AG08395 (cell line): Measurements from ENCODE around the gene TFR2.

ENCODE experiments used
- DNase-seq: peaks from one replicate; pipeline ENCODE4 v3.0.0; 2012; ENCODE audit warnings: mixed read lengths, low spot score

TFR2 gene

DNA sequence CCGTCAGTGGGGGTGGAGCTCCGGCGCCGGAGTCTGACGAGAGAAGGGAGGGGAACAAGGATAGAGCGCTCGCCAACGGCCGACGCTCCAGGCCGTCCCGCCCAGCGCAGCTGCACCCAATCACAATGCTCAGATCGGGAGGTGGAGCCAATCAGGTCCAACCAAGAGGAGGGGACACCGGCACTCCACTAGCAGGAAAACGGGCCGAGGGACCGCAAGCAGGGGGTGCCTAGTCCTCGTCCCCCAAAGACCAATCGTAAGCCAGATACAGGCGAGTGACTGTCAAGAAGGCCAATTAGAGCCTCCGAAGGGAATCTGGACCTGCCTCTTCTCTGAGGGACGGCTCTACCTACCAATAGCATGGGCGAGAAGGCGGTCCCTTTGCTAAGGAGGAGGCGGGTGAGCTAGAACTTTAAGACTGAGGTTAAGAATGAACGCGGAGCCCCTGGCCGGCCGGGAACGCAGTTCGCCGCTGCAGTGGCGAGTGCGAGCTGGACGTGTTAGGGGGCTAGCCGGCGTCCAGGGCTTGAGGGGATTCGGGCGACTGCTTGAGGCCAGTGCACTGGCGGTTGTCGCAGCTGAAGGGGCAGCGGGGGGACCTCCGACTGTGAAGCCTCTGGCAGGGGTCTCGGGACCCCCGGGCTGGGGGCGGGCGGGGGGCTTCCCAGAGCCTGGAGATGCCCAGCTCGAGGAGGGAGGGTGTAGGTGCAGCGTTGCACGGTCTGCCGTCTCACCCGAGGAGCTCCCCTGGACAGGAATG, 54.9 kb downstream of the TFR2 start, which contains the start of gene FBXO24:
Gene FBXO24, plus strand, starts transcription at position 63 of the 760 bp plus-strand sequence. Its CDS starts 298 bp downstream, at position 361.
- peak; percentile 100 for DNase-seq

DNA sequence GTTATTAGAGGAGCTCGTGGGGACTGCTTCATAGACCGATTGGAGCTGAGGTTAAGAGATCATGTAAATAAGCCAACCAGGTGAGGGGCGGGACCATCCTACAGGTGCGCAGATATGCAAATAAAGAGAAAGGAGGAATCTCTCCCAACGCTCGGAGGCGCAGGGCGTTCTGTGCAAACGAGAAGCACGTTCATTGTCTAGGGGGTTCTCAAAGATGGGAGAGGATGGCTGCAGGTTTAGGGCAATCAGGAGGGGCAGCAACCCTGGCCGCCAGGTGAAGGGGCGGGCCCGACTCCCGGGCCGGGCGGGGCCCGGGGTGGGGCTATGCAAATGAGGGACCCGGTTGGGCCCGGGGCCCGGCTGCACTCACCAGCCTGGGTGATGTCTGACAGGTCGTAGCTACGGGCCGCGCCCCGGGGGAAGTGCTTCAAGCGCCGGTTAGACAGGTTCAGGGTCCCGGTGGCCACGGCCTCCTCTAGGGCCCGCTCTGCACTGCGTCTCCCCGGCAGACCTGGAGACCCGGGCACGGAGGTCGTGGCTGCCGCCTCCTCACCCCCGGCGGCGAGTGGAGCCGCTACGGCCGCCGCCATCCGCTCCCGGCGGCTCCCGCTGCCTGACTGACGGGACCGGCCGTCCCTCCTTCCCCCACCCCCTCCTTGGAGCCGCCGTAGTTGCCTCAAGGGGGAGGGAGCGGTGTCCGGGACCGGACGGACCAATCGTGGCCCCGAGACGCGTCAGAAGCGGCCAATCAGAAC, 55.7 kb downstream of the TFR2 start, which contains the start of gene LRCH4:
Gene LRCH4, minus strand, starts transcription at position 619 of the 755 bp plus-strand sequence. Its CDS starts 29 bp downstream, at position 590.
- peak; percentile 38 for DNase-seq

DNA sequence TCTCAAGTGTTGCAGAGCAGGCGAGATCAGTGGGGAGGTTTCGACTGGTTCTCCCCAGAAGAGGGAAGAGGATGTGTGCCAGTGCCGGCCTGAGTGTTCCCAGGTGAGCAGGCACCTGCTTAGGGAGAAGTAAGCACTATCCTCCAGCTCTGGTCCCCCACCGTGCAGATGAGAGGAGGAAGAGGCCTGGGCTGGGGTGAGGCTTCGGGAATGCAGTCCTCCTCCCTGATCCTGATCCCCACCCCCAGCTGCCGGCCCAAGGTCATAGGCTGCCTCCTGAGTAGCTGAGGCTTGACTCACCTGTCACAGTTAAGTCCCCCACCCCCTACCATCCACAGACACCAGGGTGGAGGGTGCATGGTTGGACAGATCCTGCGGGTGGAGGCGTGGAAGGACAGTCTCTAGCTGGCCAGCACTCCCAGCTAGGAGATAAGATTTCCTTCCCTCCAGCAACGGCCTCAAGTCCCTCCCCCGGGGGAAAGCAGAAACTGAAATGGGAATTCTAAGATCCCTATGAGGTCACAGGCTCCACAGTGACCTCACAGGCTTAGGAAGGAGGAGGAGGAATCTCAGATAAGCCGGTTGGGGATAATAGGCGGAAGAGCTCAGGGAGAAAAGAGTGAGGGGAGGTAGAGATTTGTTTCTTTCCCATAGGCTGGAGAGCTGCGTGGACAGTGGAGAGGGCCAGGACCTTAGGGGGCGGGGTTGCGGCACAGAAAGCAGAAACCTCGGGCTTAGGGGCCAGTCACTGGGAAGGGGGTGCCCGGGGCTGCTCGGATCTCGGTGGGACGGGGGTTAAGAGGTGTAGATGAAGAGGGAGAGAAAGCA, 56.5 kb downstream of the TFR2 start:
- peak; percentile 32 for DNase-seq

DNA sequence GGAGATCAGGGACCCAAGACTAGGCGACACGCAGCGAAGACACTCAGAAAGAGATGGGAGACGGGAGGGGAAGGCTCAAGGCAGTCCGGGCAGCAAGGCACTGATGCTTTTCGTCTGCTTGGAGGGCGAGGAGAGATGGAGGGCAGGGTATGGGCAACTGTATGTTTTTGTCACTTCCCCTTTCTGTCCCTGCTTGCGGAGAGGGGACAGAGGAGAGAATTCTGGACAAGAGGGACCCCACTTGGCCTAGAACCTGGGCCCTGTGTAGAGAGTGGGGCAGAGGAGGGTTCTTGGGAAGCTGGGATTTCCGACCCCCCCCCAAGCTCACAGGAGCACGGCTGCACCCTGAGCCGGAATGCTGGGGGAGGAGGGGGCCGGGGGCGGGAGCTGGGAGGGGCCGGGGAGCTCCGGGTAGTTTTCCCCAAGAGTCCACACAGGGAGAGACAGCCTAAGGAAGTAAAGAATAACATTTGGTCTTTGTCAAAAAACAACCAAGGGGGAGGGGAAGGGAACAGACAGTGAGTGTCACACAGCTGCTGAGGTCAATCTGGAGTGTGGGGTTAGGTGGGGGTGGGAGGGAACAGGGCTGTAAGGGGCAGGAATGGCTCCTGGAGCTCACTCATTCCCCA, 57.2 kb downstream of the TFR2 start:
- DNase-seq: no peak

DNA sequence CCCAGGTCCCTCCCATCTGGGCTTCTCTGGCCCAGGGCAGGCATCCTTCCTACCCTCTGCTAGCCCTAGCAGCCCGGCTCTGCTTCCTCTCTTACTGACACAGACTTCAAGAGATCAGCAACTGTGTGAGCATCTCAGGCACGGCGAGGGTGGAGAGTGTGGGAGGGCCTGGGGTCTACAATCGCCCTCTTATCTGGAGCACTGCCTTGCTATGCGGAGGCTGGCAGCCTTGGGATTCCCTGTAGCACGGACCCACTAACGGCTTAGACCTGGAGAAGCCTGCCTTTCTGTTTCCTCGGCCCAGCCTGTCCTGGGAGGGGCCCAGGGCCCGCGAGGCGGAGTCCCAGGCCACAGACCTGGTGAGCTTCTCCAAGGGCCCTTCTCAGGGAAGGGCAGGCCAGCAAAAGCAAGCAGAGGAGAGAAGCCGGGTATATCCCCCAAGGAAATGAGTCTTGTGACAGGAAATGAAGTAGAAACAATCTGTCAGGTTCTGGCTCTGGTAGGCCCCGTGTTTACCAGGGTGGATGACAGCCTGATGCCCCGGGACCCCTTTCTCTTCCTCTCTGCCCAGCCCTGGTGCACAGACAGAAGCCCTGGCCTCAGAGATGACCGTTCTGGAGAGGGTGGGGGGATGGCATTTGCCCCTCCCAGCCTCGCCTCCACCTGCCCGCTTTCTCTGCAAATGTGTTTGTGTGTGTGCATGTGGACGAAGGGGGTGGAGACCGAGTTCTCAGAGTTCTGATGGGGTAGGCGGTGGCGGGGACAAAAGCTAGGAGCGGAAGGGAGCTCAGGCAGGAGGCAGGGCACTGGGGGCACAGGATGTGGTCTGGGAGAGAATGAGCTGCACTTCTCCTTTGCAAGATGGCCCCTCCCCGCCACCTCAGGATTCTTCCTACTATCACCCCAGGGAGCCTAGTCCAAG, 58.0 kb downstream of the TFR2 start:
- no peak for DNase-seq

DNA sequence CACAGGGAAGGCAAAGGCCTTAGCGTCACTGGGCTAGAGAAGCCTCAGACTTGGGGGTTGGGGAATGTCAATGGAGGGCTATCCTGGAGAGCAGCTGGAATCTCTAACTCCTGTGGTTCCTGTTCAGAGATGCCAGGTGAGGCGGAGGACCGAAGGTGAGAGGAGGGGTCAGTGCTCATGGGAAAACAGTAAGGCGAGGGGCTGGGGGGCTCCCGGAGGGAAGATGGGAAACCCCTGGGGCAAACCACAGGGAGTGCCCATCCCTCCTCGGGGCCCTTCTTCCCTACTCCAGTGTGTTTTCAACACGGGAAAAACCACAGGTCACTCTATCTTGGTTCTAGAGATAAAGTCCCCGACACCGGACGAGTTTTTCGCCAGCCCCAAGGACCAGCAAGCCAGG, 58.7 kb downstream of the TFR2 start:
- no peak for DNase-seq

DNA sequence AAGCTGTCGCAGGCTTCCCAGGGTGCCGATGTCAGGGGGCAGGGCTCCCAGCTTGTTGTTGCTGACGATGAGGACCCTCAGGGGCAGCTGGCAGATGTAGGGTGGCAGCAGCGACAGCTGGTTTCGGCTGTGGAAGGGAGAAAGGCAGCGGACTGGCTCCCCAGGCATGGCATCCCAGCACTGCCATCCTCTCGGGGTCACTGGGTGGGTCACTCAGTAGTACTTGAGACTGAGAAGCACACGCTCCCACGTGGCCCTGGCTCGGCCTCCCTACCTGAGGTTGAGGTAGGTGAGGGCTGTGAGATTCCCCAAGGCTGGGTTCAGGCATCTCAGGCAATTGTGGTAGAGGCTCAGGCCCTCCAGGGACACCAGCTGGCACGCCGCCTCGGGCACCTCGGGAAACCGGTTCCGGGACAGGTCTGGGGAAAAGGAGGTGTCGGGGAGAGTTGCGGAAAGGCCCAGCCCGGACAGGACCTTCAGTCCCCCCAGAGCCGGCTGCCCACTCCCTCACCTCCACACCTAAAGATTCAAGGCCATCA, 59.2 kb downstream of the TFR2 start:
- DNase-seq: no peak

DNA sequence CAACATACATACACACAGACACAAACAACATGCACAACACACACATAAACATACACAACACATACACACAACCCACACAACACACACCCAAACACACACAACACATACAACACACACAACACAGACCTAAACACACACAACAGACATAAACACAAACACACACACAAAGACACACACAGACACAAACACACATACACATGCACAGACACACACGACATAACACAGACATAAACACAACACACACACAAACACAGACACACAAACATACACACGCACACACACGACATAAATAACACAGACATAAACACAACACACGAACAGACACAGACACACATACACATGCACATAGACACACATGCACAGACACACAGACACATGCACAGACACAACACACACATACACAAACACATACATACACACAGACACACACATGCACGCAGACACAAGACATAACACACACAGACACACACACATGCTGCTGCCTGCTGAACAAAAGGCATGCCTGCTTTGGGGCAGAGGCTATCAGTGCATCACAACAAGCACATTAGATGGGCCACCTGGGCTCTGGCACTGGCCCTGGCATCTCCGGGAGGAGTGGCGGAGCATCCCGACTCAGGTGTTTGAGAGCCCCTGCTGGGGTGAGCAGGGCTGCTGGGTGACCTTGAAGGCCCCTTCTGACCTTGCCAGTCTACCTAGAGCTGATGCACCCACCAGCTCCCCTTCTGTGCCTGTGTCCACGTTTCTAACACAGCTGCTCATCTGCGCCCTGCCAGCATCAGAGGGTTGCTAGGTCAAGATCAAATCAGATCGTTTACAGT, 60.7 kb downstream of the TFR2 start:
- no peak for DNase-seq

DNA sequence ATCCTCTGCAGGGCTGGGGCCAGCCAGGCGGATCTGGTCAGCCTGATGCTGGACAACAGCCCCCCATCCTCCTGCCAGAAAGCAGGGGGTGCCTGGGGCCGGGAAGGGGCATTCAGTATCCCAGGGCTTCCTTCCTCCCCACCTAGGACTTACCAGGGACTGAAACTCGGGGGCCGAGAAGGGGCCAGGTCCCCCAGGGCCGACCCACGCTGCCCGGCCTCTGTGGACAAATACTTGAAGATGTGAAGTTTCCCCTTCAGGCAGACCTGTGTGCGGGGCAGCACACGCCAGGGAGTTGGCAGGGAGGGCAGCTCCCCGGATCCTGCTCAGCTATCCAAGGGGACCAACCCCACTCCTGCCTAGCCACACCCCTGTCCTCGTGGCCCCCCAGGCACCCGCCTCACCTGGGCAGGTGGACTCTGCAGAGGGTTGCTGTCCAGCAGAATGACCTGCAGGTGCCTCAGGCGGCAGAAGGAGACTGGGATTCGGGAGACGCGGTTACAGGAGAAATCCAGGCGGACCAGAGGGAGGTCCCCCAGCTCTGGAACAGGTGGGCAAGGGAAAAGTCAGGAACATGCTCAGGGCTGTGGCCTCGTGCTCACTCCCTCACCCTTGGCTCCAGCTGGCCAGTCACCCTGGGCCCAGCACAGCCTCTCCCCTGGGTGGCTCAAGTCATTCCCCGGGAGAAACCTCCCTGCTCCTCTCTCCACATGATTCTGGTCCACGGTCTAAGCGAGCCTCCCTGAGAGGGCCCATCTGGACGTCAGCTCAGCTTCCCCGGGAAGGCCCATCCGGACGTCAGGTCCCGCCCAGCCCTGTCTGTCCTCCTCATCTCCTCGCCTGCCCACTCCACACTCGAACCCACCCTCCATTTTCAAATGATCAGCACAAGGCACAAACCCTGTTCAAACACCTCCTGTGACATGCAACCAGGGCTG, 62.8 kb downstream of the TFR2 start:
- no peak for DNase-seq

DNA sequence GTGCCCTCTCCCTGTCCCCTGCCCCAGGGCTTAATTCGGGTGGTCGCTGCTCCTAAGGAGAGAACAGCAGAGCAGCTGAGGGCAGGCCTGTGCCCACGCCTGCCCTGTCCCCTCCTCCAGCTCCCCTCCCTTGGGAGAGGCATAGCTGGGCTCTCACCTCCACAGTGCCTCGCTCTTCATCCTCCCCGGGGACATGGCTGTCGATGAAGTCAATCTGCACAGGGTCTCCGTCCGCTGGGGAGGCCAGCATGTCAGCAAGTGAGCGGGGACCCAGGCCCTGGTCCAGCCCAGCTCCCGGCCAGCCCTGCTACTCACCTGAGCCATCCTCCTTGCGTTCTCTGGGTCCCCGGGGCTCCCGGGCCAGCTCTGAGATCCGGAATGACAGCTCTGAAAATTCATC, 63.8 kb downstream of the TFR2 start:
- no peak for DNase-seq

DNA sequence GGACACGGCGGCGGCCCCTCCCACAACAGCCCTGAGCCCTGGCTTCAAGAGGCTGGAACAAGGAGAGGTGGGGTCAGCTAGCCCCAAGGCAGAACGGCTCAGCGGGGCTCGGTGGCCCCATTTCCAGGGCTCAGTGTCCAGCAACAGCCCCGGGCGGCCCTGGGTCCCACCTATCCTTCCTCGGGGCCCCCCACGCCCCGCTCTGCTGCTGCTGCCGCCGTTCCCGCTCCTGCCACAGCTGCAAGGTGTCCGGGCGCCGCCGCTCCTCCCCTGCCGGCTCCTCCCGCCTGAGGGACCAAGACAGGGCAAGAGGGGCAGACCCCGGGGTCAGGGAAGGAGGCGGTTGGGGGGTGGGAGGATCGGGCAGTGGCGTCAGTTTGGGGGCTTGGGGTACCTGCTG, 64.2 kb downstream of the TFR2 start:
- no peak for DNase-seq

DNA sequence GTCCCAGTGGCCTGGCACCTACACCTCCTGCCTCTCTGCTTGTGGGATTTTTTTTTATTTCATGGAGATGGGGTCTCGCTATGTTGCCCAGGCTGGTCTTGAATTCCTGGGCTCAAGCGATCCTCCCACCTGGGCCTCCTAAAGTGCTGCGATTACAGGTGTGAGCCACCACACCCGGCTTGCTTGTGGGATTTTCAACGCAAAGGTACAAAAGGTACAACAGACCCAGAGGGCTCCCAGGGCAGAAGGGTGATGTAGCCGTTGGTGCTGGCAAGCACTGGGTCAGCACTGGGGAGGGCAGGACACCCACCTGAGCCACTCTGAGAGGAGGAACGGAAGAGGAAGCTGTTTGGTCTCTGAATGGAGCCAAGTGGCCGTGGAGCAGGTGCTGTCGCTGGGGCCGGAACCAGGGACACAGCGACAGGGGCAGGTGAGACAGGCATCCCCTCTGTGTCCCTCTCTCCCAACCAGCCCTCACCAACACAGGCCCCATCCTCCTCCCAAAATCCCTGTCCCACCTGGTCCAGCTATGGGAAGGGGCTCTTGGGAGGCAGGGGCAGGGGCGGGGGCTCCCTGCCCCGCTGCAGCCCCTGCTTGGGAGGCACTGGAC, 64.9 kb downstream of the TFR2 start:
- no peak for DNase-seq

DNA sequence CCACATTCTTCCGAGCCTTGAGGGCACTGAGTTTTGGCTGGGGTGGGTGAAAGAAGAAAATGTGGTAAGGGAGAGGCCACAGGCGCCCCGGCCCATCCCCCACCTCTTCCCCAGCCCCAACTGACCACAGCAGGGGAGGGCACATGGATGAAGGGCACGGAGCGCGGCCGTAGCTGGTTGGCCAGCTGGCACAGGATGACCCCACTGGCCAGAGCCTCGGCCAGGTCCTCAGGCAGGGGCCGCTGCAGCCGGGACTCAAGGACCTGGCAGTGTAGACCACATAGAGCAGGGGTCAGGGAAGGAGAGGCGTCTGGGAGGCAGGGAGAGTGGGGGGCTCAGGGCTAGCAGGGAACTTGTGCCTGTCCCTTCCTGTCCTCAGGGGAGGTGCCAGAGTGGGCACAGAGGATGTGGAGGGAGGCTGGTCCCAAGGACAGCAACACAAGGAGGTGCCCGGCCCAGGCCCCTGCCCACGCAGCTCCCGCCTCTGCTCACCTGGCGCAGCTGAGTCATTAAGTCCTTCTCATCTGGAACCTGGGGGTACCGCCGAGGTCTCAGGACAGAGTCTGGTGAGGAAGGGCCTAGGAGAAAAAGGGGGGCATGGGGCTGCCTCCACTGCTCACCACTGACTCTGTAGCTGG, 65.5 kb downstream of the TFR2 start:
- no peak for DNase-seq

DNA sequence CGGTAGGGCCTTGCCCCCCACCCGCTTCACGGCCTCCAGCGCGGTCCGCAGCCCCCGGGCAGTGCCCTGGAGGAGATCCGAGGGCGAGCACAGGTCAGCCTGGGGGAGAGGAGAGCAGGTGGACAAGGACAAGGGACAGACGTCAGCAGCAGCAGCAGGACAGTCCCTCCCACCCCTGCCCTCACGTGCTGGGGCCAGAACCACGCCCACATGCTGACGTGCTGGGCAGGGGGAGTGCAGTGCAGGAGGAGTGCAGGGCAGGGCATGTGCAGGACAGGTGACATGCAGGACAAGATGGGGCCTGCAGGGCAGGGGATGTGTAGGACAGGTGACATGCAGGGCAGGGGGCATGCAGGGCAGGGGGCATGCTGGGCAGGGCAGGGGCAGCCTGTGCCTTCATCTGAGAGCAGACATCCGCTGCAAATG, 66.1 kb downstream of the TFR2 start:
- no peak for DNase-seq

DNA sequence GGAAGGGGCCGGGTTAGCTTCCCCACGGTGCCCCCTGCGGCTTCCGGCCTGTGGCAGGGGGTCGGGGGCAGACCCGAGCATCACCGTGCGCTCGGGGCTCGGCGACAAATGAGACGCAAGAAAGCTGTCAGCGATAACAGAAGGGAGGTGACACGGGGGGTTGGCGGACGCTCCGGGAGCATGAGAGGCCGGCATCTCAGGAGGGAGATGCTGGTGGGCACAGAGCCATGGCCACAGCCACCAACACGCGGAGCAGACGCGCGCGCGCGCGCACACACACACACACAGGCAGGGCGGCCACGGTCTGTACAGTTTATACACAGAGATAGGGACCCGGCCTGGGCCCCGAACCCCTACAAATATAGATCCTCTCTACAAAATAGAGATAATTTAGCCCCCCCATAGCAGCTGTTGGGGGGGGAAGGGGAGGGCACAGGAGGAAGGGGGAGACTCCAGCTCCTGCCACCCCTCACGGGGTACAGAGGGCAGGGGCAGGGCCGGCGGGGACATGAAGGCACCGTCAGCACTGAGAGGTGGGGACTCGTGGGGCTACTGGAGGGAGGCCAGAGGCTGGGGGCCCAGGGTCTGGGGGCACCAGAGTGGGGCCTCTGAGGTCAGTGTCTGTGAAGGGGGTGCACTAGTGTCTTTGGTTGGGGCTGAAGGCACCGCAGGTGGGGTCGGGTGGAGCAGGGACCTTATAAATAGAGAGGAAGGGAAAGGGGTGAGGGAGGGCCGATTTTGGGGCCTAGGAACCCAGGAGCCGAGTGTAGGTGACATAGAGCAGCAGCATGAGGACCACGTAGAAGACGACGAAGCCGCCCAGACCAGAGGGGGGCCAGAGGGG, 66.8 kb downstream of the TFR2 start:
- DNase-seq: no peak

DNA sequence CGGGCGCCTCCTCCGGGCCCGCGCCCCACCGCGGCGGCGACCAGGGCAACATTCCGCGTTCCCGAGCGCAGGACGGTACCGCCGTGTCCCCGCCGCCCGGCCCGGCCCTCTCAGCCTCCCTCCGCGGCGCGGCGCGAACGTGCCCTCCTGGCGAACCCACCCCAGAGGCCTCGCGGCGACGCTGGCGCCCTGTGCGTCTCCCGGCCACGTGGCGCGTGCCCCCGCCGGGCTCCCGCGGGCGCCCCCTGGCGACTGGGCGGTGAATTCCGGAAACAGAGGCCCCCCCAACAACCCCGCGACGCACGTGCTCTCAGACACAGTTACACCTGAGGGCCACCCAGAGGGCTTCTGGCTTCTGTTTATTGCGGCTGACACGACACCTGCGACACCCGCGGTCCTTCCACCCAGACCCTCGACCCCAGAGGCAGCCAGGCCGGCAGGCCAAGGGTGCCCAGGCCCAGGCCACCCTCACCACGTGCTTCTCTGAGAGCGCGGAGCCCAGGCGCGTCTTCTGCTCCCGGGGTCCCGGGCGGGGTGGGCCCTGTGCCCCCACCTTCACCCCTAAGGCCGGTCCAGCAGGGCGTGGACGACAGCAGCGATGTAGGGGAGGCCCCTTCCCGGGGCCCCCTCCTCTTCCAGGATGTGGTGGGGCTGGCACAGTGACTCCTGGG, 67.5 kb downstream of the TFR2 start, which contains the start of gene SAP25:
Gene SAP25, minus strand, starts transcription at position 210 of the 671 bp plus-strand sequence. Its CDS starts 158 bp downstream, at position 52.
- DNase-seq: no peak
